NCI-H748 (cell line): ENCODE measurements around the gene SPOCK3.

ENCODE experiments used
- DNase-seq: peaks from one replicate; lab custom pipeline; 2025; ENCODE audit not compliant: unreplicated experiment; lab: John Stamatoyannopoulos, UW

The SPOCK3 gene

DNA sequence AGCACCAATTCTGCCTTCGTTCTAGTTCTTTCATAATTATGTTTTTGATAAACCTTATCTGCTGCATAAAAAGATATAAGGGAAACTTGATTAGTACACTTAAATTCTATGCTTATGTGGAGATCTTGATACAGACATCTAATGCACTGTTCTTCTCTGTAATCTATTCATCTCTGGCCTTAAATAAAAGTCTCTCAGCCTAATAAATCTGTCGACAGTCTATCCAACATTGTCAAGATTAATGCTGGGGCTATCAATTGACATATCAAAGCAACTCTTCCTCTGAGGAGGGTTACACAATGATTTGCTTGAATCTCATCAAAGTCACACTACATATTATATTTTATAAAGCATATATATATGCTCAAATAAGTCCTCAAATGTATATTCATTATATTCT is 545.5 kb downstream of the SPOCK3 start:
- no peak for DNase-seq

DNA sequence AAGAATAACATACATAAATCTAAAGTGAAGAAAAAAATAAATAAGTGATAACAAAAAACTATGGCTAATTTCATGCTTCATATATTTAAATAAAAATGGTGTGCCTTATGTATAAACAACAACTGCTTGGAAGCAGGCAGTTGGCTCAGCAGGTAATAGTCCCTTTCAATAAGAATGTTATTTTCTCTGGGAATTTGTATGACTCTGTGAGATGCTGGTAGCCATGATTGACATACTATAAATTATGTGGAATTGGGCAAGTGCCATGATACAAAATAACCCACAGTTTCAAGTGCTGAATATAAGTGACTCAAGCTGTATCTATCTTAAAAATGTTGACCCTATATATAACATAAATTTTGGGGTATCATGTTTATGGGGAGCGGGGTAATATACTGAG is 546.5 kb downstream of the SPOCK3 start:
- no peak for DNase-seq
